ENCODE results near the gene THSD4.

- no peak for TF ChIP-seq ZNF124 (CRISPR knock-in tag; IDR thresholded peaks at IDR 0.05)
- no peak for TF ChIP-seq PCBP1 (IDR thresholded peaks at IDR 0.05; ENCODE audit: low read depth, low read length, poor library complexity, severe bottlenecking)
Observed at GRCh38 chr15:71313806-71314205, 198.5 kb downstream of the THSD4 start.
